ENCODE measurements around the gene PRMT5.

The PRMT5 gene

GRCh38 chr14:22929104-22929960, at the start of gene PRMT5:
Gene PRMT5 (minus strand): TSS chr14:22929376. CDS start chr14:22929361, 15 bp downstream.
- peak within 1 kb of the TSS; percentile 83 for H3K27ac ChIP-seq
- H3K27me3 ChIP-seq = no peaks in the 10 kb centered on the region
- peaks cover 10% of the 10 kb centered on the region for H3K36me3 ChIP-seq
- TF ChIP-seq CTCF (IDR thresholded peaks at IDR 0.05) = peak; percentile 55
- H3K9me3 ChIP-seq = no peaks in the 10 kb centered on the region
- peaks cover 42 to 48% of the 10 kb centered on the region in 2 experiments for H3K4me1 ChIP-seq (ENCODE audit: control insufficient read depth in 1 of 2, insufficient read depth in 1 of 2, low read depth in 1 of 2, low read length in 1 of 2)
- H3K4me3 ChIP-seq (ENCODE audit: low read depth in 1 of 2, low read length in 1 of 2) = peak within 1 kb of the TSS; percentile 71 to 79

GRCh38 chr14:22978487-22978837, 49.3 kb upstream of the PRMT5 start:
- H3K36me3 ChIP-seq = no peaks in the 10 kb centered on the region
- H3K4me1 ChIP-seq (ENCODE audit: control insufficient read depth in 1 of 2, insufficient read depth in 1 of 2, low read depth in 1 of 2, low read length in 1 of 2) = peaks cover 27 to 34% of the 10 kb centered on the region in 2 experiments
- H3K9me3 ChIP-seq = no peaks in the 10 kb centered on the region
- peaks cover 74% of the 10 kb centered on the region for H3K27me3 ChIP-seq
- no peak for TF ChIP-seq CTCF (IDR thresholded peaks at IDR 0.05)
- H3K4me3 ChIP-seq (ENCODE audit: low read depth in 1 of 2, low read length in 1 of 2) = no peak overlapping the region
- no peak overlapping the region for H3K27ac ChIP-seq

GRCh38 chr14:22977684-22978486, 48.7 kb upstream of the PRMT5 start:
- no peak overlapping the region for H3K4me3 ChIP-seq (ENCODE audit: low read depth in 1 of 2, low read length in 1 of 2)
- H3K27ac ChIP-seq = no peak overlapping the region
- peaks cover 21 to 29% of the 10 kb centered on the region in 2 experiments for H3K4me1 ChIP-seq (ENCODE audit: control insufficient read depth in 1 of 2, insufficient read depth in 1 of 2, low read depth in 1 of 2, low read length in 1 of 2)
- no peak for TF ChIP-seq CTCF (IDR thresholded peaks at IDR 0.05)
- peaks cover 68% of the 10 kb centered on the region for H3K27me3 ChIP-seq
- no peaks in the 10 kb centered on the region for H3K36me3 ChIP-seq
- H3K9me3 ChIP-seq = no peaks in the 10 kb centered on the region

GRCh38 chr14:22977434-22977683, 48.2 kb upstream of the PRMT5 start:
- H3K9me3 ChIP-seq = no peaks in the 10 kb centered on the region
- H3K4me1 ChIP-seq (ENCODE audit: control insufficient read depth in 1 of 2, insufficient read depth in 1 of 2, low read depth in 1 of 2, low read length in 1 of 2) = peaks cover 17 to 23% of the 10 kb centered on the region in 2 experiments
- TF ChIP-seq CTCF (IDR thresholded peaks at IDR 0.05) = no peak
- H3K27me3 ChIP-seq = peaks cover 63% of the 10 kb centered on the region
- no peaks in the 10 kb centered on the region for H3K36me3 ChIP-seq
- no peak overlapping the region for H3K4me3 ChIP-seq (ENCODE audit: low read depth in 1 of 2, low read length in 1 of 2)
- no peak overlapping the region for H3K27ac ChIP-seq

GRCh38 chr14:22976620-22977433, 47.7 kb upstream of the PRMT5 start:
- Histone ChIP-seq H3K27ac (no peak overlapping the region), H3K4me3 (ENCODE audit: low read depth in 1 of 2, low read length in 1 of 2) (no peak overlapping the region), H3K4me1 (ENCODE audit: control insufficient read depth in 1 of 2, insufficient read depth in 1 of 2, low read depth in 1 of 2, low read length in 1 of 2) (peaks cover 13 to 18% of the 10 kb centered on the region in 2 experiments), H3K9me3 (no peaks in the 10 kb centered on the region), H3K36me3 (no peaks in the 10 kb centered on the region), H3K27me3 (peaks cover 58% of the 10 kb centered on the region)
- TF ChIP-seq CTCF (IDR thresholded peaks at IDR 0.05) = no peak
